NCI-H510A treated with DMSO at 0.1 percent for 48 hours (cell line): ENCODE results near the gene CSNK2A2.

Experiments
- DNase-seq: peaks from one replicate; lab custom pipeline; 2025; lab: John Stamatoyannopoulos, UW

The CSNK2A2 gene

DNA sequence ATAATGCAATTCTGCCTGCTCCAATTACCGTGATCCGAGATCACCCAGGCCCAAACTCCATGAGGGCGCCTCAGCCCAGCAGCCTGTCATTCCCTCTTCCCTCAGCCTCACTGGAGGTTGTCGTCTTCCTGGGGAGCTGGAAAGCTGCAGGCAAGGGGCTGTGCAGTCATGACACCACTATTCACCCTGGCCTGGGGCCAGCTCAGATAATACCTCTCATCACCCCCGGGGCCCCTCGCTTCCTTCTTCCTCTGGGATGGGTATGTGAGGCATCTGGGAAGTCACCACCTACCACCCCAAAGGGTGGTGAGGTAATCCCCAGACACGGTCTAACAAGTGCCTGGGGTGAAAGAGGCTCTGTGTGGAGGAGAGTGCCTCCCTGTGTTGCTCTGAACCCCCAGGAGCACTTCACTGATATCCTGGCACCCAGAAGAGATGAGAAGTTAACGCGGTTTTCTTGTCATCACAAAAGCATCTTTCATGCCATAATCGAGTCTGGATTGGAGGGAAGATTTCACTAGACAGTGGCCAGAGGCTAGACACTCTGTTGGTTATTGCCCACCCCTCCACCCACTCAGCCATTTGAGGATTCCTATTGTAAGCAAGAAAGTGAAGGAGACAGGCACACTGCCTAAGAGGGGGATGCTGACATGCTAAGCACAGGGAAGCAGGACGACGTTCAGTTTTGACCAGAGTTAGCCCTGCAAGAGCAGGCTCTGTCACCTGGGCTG lies 87.2 kb downstream of the CSNK2A2 start:
- no peak for DNase-seq

GRCh38 chr16:58109881-58110280 lies 88.0 kb downstream of the CSNK2A2 start:
- DNase-seq, result no peak

DNA sequence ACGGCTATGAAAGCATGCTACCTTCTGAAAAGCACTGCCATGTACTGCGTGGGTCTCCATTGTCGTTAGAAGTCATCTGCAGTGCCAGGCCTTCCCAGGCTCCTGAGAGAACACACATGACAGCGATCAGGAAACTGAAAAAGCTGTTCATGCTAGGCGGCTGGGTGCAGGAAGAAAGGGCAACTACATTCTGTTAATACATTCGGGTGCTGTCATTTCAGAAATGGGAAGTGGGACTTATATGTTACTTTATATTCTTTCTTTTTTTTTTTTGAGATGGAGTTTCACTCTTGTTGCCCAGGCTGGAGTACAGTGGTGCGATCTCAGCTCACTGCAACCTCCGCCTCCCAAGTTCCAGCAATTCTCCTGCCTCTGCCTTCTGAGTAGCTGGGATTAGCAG lies 88.6 kb downstream of the CSNK2A2 start:
- no peak for DNase-seq
